Tibial nerve (tissue), 3 donors: Measurements from ENCODE around the gene LAGE3.

Experiments used
- CTCF ChIP-seq, 5 experiments: fragments of 200-600 bp in 3 of 5; fragments of 450-650 bp in 2 of 5; sonication (generic) in 3 of 5; IDR thresholded peaks; one replicate each; pipeline ENCODE4 v1.5.1; 2016 to 2019; ENCODE audit warnings: antibody characterized with exemption in 5 of 5, mild to moderate bottlenecking in 3 of 5, moderate library complexity in 2 of 5
- POLR2A ChIP-seq, 2 donors: fragments of 450-650 bp; IDR thresholded peaks; one replicate each; pipeline ENCODE4 v1.6.1; 2017; ENCODE audit warnings: antibody characterized with exemption in 2 of 2, mild to moderate bottlenecking in 2 of 2, moderate library complexity in 2 of 2

GRCh38 chrX:154526901-154527675 lies 48.0 kb upstream of the LAGE3 start:
- TF ChIP-seq CTCF (IDR thresholded peaks at IDR 0.05) (peak; percentile 35 to 66 (median 46)), POLR2A (IDR thresholded peaks at IDR 0.05) (peak in 1 of 2 donors; percentile 25)
